ENCODE measurements around the gene BCL3. TPM values are rescaled to one million over a fixed set of nuclear protein-coding genes. Genes with fewer than 3 reads are reported as not detected.
A peak's percentile ranks its signal among the peaks of the same experiment; 100 is the strongest.

BCL3 gene, protein sequence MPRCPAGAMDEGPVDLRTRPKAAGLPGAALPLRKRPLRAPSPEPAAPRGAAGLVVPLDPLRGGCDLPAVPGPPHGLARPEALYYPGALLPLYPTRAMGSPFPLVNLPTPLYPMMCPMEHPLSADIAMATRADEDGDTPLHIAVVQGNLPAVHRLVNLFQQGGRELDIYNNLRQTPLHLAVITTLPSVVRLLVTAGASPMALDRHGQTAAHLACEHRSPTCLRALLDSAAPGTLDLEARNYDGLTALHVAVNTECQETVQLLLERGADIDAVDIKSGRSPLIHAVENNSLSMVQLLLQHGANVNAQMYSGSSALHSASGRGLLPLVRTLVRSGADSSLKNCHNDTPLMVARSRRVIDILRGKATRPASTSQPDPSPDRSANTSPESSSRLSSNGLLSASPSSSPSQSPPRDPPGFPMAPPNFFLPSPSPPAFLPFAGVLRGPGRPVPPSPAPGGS
- 9.2 to 14.9 TPM (median 11.8 TPM) in 3 replicates for total RNA-seq
- long read RNA-seq, partial matches to known transcripts, result 1 of 5 reads
- long read RNA-seq, other reads (novel, unspliced or antisense), result 0 of 5 reads

DNA sequence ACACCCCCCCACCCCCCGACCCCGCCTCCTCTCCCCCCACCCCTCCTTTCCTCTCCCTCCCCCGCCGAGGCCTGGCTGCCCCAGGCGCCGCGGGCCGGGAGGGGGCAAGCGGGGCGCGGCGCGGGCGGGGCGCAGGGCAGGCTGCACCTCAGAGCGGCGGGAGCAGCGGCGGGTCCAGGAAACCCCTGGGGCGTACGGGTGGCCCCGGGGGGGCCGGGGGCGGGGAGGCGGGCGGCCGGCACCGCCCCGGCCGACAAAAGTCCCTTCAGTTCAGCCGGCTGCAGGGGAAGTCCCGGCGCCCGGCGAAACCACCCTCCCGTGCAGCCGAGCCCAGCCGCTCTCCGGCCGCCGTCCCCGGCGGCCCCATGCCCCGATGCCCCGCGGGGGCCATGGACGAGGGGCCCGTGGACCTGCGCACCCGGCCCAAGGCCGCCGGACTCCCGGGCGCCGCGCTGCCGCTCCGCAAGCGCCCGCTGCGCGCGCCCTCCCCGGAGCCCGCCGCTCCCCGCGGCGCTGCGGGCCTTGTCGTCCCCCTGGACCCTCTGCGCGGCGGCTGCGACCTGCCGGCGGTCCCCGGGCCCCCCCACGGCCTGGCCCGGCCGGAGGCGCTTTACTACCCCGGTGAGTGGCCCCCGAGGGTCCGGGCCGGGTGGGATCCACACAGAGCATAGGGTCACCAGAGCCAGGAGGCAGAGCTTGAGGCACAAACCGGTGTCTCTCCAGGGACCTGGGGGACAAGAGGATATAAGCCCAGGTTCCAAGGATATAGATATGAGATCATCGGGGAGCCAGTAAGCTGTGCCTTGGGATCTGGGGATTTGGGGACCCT is at the start of gene BCL3:
Gene BCL3, plus strand, starts transcription at position 283 of the 829 bp plus-strand sequence. Its CDS starts 83 bp downstream, at position 366.
- DNase-seq (ENCODE audit: low spot score), result no peak
- Mint-ChIP-seq H3K4me1 (ENCODE audit: low read depth) (peaks cover 76% of the 10 kb centered on the region), H3K4me3 (ENCODE audit: unreplicated experiment) (peak within 1 kb of the TSS; percentile 85), H3K27ac (ENCODE audit: unreplicated experiment) (peak within 1 kb of the TSS; percentile 95), H3K36me3 (ENCODE audit: low read depth) (peaks cover 3% of the 10 kb centered on the region), H3K9me3 (ENCODE audit: low read depth) (no peaks in the 10 kb centered on the region), H3K27me3 (ENCODE audit: low read depth) (no peaks in the 10 kb centered on the region)
- TF ChIP-seq, protein P1, sequence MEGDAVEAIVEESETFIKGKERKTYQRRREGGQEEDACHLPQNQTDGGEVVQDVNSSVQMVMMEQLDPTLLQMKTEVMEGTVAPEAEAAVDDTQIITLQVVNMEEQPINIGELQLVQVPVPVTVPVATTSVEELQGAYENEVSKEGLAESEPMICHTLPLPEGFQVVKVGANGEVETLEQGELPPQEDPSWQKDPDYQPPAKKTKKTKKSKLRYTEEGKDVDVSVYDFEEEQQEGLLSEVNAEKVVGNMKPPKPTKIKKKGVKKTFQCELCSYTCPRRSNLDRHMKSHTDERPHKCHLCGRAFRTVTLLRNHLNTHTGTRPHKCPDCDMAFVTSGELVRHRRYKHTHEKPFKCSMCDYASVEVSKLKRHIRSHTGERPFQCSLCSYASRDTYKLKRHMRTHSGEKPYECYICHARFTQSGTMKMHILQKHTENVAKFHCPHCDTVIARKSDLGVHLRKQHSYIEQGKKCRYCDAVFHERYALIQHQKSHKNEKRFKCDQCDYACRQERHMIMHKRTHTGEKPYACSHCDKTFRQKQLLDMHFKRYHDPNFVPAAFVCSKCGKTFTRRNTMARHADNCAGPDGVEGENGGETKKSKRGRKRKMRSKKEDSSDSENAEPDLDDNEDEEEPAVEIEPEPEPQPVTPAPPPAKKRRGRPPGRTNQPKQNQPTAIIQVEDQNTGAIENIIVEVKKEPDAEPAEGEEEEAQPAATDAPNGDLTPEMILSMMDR (IDR thresholded peaks at IDR 0.05), result no peak

DNA sequence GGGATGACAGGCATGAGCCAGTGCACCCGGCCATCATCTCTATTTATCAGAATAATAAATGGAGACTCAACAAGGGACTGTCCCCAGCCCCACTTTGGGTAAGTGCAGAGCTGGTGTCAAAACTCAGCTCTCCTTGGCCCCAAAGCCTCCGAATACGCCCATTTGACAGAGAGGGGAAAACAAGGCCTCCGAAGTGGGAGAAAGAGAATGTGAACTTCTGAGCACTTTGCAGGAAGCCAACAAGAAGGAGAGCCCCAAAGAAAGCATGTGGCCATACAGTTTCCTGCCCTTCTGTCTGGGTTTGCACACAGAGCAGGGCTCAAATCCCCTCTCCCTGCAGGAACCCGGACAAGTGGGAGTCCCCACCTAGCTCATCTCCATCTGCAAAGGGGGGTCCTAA is 48.0 kb upstream of the BCL3 start:
- DNase-seq (ENCODE audit: low spot score), result no peak
- Mint-ChIP-seq H3K4me3 (ENCODE audit: unreplicated experiment) (no peak overlapping the region), H3K36me3 (ENCODE audit: low read depth) (no peaks in the 10 kb centered on the region), H3K27ac (ENCODE audit: unreplicated experiment) (no peak overlapping the region), H3K27me3 (ENCODE audit: low read depth) (peaks cover 2% of the 10 kb centered on the region), H3K9me3 (ENCODE audit: low read depth) (no peaks in the 10 kb centered on the region), H3K4me1 (ENCODE audit: low read depth) (no peaks in the 10 kb centered on the region)
- TF ChIP-seq, protein P1 (IDR thresholded peaks at IDR 0.05), result no peak

DNA sequence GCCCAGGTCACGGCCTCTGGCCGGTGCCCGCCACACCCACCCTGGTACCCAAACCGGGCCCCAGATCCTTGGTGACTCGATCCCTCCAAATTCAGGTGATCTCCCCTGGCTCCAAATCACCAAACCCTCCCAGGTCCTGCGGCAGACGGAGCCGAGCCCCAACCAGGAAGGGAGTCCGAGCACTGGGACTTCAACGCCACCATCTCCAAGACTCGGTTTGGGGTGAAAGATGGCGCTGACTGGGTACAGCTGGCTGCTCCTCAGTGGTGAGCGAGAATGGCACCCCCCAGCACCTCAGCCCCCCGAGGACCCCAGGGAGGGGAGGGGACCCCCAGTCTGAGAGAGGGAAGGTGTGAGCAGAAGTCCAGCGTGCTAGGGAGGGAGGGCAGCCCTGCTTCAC is 47.3 kb upstream of the BCL3 start:
- Mint-ChIP-seq H3K4me3 (ENCODE audit: unreplicated experiment) (no peak overlapping the region), H3K27ac (ENCODE audit: unreplicated experiment) (no peak overlapping the region), H3K36me3 (ENCODE audit: low read depth) (no peaks in the 10 kb centered on the region), H3K27me3 (ENCODE audit: low read depth) (peaks cover 2% of the 10 kb centered on the region), H3K9me3 (ENCODE audit: low read depth) (no peaks in the 10 kb centered on the region), H3K4me1 (ENCODE audit: low read depth) (no peaks in the 10 kb centered on the region)
- TF ChIP-seq, protein P1 (IDR thresholded peaks at IDR 0.05), result no peak
- DNase-seq (ENCODE audit: low spot score), result no peak

DNA sequence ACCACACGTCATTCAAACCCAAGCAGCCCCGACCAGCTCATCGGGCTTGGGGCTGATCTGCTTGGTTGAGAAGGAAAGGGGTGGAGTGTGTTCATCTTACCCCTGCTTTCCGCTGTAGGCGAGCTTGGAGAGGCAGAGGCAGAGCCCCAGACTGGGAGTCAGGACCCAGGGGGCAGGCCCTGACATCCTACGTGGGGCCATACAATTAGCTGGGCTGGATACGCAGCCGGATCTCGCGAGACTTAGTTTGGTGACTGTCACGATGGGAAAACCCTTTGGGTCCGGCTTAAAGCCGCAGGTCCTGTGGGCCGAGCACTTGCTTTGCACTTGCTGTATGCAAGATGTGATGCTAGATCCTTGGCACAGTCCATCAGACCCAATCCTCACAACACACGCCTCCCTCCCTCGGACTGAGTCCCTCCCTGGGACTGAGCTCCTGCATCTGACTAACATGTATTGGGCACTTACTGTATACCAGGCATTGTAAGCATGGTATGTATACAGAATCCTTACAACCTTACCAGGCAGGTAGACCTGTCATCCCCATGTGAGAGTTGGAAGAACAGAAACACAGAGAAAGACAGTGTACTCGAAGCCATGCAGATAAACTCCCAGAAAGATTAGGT is 45.8 kb upstream of the BCL3 start:
- Mint-ChIP-seq H3K36me3 (ENCODE audit: low read depth) (no peaks in the 10 kb centered on the region), H3K27me3 (ENCODE audit: low read depth) (peaks cover 2% of the 10 kb centered on the region), H3K27ac (ENCODE audit: unreplicated experiment) (no peak overlapping the region), H3K9me3 (ENCODE audit: low read depth) (no peaks in the 10 kb centered on the region), H3K4me3 (ENCODE audit: unreplicated experiment) (no peak overlapping the region), H3K4me1 (ENCODE audit: low read depth) (no peaks in the 10 kb centered on the region)
- no peak for DNase-seq (ENCODE audit: low spot score)
- TF ChIP-seq, protein P1 (IDR thresholded peaks at IDR 0.05), result no peak
